HG03439 (cell line): ENCODE data around the gene SOS2.

Source experiments
- ATAC-seq: cut with Tn5 transposase; IDR thresholded peaks from one replicate; pipeline ENCODE4 v1.9.1; 2021; ENCODE audit warnings: mild to moderate bottlenecking, moderate library complexity; ENCODE audit not compliant: unreplicated experiment

The SOS2 gene

DNA sequence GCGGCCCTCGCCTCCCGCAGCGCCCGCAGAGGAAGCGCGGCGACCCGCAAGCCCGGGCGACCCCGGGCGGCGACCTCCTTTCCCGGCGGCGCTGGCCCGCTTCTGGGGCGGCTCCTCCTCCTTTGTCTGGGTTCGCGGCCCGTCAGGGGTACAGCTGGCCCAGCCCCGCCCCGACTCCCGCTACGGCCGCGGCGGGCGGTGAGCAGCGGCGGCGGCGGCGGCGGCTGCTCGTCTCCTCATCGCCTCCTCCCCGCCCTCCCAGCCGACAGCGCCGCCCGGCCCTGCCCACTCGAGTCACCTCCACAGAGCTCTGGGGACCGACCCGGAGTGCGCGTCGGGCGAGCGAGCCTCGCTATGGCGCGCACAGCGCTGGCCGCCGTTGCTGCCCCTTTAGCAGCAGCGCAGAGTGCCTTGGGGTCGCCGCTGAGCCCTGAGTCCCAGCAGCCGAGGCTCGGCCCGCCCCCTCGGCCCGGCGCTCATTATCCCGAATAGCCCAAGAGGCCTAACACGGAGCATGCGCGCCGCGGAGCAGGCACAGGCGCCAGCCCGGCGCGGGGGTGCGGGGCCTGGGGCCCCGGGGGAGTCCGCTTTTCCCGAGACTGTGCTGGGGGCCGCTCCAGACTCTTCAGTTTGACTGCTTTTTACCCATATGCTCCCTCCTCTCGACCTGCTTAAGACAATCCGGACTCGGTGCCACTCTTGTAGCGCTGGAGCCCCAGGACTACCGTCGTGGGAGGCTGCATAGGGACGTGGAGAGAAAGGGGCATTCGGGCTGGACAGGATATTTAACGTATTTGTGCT is at the start of gene SOS2:
Gene SOS2, minus strand, starts transcription at position 104 of the 801 bp plus-strand sequence. CDS start 295 bp downstream, outside the sequence.
- peak; percentile 92 for ATAC-seq

DNA sequence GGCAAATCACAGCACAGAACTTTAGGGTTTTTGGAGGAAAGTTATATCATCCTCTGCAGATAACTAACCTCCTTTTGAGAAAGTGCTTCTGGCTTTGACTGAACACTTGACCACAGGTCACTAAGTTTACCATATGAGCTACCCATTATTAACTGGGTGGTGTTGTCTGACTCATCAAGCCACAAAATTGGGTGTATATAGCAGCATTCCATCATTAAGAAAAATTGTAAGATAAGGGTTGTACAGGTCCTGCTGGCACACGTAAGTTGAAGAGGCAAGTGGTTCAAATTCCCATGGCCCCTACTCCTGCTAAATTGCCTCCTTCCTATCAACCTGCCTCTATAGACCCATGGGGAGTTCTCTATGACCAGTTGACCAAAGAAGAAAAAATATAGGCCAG is 41.1 kb upstream of the SOS2 start:
- no peak for ATAC-seq

DNA sequence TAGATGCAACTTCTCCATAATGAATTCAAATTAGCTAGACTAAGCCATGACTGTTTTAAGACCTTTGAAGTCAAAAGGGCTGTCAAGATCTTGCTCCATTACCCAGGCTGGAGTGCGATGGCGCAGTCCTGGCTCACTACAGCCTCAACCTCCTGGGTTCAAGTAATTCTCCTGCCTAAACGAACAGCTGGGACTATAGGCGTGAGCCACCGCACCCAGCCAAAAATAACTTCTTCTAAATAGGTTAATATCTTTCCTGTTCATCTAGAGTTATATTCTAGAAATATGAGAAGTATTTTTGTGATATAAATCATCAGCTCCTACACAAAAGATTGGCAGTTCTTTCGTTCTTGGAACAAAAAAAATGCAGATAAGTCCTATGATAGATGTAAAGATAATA is 39.6 kb upstream of the SOS2 start:
- no peak for ATAC-seq

- ATAC-seq = no peak
Measured at GRCh38 chr14:50265029-50265428, 33.7 kb upstream of the SOS2 start.

DNA sequence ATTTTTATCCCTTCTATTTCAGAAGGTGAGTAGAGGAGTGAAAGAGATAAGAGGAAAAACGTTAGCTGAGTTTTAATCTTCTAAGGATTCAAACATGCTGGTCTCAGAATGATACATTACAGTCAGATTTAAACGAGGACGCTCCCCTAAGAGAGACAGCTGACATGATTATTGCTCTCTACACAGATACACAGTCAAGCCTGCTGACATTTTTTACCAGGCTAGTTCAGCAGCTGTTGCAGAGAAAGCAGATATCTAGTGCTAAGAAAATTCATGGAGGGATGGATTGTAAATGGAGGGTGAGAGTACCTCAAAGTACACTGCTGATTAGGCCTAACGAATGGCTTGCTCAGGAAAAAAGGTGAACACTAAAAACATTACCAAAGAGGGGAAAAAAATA is 31.9 kb upstream of the SOS2 start:
- ATAC-seq = no peak

DNA sequence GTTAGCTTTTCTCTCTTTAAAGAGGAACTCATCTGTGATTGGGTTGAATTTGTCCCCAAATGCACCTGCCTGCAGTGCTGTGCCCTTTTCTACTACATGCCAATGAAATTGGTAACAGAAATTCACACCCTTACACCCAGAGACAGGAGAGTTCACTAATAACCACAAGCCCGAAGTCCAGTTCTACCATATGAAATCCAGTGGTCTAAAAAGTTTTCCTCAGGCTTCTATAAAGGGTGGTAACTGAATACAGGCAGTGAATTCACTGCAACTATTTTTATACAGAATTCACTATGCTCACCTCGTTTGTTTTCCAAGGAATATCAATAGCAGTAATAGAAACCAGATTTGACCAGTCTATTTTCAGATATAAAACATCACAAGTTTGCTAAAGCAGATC is 31.5 kb upstream of the SOS2 start:
- ATAC-seq = no peak

DNA sequence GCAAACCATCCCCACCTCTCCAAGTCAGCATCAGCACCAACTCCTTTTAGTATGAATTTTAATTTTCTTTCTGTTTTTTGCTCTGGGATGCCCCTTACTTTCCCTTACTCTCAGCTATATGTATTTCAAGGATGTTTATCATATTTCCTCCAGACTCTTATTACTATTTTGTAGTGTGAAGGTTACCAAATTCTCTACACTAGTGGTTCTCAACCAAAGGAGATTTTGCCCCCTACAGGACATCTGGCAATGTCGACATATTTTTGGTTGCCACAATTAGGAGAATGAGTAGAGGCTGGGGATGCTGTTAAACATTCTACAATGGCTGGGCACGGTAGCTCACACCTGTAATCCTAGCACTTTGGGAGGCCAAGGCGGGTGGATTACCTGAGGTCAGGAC is 29.1 kb upstream of the SOS2 start:
- no peak for ATAC-seq

DNA sequence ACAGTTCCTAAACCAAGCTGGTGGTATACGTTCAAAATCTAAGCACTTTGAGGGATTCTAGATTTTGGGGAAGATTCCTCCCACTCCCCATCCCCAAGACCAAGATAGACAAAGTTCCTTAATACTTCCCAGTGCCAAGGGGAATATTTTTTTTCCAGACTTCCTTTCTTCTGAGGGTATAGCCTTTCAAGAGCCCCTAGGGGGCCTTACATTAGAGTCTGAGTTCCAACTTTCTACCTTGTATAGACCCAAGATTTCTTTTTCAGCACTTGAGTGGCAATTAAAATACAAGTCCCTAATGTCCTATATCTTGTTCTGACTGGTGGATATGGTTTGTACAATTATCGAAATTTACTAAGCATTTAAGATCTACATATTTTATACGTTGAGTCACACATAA is 28.7 kb upstream of the SOS2 start:
- ATAC-seq = no peak

DNA sequence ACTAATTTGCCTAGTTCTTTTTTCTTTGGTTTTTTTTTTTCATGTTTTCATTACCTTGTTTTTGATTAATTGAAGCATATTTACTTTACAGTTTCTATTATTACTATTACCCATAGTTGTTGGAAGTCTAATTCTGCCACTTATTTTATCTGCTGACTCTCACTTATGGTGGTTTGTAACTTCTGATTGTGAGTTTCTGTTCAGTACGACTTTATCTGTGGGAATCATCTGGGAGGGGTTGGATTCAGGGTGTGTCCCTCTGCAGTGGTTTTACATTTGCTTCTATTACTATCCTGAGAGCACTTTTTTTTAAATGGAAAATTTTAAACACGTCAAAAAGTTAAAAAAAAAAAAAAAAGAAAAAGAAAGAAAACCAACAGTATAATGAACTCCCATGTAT is 26.4 kb upstream of the SOS2 start:
- ATAC-seq = no peak

- no peak for ATAC-seq
Measured at GRCh38 chr14:50254248-50254647, 22.9 kb upstream of the SOS2 start.

DNA sequence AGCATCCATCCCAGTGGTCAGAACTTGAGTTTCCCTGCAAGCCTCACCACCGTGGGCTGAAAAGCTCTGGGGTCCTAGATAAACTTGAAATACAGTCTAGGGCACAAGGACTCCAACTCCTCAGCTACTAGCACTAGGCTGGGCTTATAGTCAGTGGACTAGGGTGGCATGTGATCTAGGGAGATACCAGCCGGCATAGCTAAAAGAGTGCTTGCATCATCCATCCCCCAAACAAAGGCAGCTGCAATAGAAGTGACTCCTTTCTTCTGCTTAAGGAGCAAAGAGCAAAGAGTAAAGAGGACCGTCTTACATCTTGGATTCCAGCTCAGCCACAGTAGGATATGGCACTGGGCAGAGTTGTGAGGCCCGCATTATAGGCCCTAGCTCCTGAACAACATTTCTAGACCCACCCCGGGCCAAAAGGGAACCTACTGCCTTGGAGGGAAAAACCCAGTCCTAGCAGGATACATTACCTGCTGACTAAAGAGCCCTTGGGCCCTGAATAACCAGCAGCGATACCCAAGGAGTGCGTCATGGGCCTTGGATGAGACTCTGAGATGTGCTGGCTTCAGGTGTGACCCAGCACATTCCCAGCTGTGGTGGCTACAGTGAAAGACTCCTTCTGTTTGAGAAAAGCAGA is 17.9 kb upstream of the SOS2 start:
- no peak for ATAC-seq

GRCh38 chr14:50247245-50247644 is 15.9 kb upstream of the SOS2 start:
- ATAC-seq = no peak

- no peak for ATAC-seq
Measured at GRCh38 chr14:50242566-50243310, 11.4 kb upstream of the SOS2 start.

DNA sequence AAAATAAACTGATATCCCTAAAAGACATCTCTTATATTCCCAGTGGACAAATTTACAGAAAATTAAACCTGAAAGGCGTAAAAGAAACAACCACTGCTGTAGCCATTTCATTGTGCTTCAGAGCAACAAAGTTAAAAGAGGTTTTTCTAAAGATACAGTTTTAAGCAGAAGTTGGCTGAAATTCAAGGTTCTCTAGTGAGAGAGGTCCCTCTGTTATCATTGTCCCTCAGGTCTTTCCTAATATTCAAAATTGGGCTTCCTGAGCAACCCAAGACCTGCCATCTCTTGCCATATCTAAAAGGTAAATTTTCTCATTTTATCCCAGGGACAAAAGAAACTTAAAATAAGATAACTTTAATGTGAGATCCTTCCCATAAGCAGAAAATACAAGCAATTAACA is 10.7 kb upstream of the SOS2 start:
- no peak for ATAC-seq

GRCh38 chr14:50237427-50237826 is 6.0 kb upstream of the SOS2 start:
- ATAC-seq = no peak

DNA sequence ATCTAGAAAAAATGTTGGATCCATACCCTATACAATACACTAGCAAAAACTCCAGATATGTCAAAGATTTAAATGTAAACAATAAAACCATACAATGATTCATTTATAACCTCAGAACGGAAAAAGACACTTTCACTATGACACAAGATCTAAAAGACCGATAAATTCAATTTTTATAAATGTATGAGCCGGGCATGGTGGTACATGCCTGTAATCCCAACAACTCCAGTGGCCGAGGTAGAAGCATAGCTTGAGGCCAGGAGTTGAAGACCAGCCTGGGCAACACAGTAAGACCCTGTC is 2.5 kb upstream of the SOS2 start:
- ATAC-seq = no peak

DNA sequence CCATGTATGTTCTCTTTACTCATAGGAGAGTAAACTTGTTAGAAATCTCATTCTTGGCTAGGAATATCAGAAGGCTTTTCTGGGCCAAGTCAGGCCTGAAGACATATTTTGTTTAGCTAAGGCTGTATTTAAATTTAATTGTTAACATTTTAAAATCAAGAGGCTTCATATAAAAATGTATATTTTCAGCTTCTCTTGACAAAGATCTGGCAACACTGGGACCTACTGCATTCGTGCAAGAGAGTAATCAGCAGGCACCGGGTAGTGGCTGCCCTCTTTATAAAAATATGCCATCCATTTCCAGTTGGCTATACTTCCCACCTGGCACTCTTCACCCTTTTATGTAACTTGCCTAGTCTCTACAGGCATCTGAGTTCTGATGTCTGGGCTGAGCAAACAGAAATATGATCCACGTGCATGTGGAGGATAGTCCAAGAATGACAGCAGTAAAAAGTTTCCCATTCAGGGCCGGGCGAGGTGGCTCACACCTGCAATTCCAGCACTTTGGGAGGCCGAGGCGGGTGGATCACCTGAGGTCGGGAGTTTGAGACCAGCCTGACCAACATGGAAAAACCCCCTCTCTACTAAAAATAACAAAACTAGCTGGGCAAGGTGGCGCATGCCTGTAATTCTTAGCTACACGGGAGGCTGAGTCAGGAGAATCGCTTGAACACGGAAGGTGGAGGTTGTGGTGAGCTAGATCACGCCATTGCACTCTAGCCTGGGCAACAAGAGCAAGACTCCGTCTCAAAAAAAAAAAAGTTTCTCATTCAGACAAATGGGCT is 2.0 kb upstream of the SOS2 start:
- ATAC-seq = no peak

DNA sequence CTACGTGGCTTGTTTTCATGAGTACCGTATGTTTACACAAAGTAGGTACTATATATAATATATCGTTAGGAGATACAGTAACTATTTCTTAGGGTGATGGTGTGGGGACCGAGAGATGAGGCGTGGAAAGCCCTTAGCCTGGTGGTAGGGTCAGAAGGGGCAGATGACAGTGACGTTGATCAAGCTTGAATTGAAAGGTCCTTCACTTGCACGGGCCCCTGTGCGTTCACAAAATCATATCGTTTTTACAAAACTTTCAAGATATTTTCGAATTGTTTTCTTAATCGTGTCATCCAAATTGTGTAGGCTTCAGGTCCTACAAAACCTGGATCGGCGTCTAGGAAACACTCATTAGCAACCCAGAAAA is 881 bp upstream of the SOS2 start:
- no peak for ATAC-seq

DNA sequence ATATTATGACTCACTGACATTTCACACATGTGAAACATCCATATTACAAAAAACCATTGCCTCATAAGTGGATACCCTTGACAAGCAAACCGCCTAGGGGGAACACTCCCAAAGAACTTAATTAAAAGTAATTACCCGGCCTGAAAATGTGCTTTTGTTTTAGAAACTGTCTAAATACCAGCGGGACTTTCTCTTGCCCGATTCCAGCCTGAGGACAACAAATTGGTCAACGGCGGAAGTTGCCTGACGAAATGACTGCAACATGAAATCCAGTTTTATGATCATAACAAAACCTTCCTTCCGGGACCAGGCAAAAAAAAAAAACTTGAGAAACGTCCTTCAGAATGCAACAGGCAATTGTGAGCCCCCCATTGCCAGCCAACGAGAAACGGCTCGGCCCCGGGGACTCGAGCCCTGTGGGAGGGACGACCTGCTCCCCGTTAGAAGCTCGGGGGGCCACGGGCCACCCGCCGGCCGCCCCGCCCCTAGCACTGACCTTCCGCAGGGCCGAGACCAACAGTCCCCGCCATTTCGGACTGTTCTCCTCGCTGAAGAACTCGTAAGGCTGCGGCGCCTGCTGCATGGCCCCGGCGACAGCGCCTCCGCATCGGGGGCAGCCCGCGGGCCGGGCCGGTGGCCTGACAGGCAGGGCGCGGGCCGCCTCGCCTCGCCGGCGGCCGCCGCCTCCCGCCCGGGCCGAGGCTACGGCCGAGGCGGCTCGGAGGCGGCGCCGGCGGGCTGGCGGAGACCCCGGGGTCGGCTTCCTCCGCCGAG is 490 bp downstream of the SOS2 start:
- peak; percentile 42 for ATAC-seq

DNA sequence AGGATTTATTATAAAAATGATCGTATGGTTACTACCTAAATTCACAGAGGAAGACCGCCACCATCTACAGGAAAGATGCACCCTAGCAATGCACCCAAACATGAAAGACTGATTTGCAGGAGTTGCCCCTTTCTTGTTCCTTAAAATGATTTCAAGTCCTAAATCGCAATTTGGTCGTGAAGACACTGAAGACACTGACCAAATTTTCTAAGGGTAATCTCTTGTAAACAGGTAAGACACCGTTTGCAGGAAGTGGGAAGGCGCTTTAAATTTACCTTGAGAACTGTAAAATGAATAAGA is 1.0 kb downstream of the SOS2 start:
- ATAC-seq = no peak

DNA sequence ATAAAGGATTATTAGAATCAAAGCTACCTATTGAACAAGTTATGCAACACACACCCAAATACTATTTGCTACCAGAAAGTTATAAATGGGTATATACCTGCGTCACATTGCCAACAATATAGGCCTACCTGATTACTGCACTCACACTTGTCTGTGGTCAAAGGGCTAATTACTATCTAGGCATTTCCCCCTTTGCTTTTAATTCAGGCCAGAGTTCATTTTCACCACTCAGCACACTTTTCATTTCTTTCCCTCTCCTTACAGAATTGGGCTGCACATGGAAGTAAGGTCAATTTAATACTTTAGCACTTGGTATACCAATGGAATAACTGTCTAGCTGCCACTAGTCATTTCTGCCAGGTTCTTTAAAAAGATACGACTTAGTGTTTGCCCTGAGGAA is 1.7 kb downstream of the SOS2 start:
- ATAC-seq = no peak
